WERI-Rb-1 (cell line): ENCODE results near the gene KLHL40.

Experiments used
- DNase-seq: peaks from one replicate; pipeline ENCODE4 v3.0.0-alpha.2; 2020
- H3K27ac ChIP-seq: fragments of 250-450 bp; sonication (Bioruptor Pico); 2 replicates; pipeline ENCODE4 v1.5.1; 2020; ENCODE audit warnings: mild to moderate bottlenecking, moderate library complexity
- H3K27me3 ChIP-seq: fragments of 250-450 bp; sonication (Bioruptor Pico); 2 replicates; pipeline ENCODE4 v1.5.1; 2021; ENCODE audit warnings: mild to moderate bottlenecking, low read depth, moderate library complexity; ENCODE audit not compliant: insufficient read depth, severe bottlenecking
- H3K36me3 ChIP-seq: fragments of 250-450 bp; sonication (Bioruptor Pico); 2 replicates; pipeline ENCODE4 v1.5.1; 2020; ENCODE audit warnings: mild to moderate bottlenecking, moderate library complexity
- H3K4me3 ChIP-seq: 2 replicates; pipeline ENCODE4 v1.5.1; 2011; ENCODE audit warnings: low read depth, mild to moderate bottlenecking, control low read depth, low read length
- H3K9me3 ChIP-seq: fragments of 250-450 bp; sonication (Bioruptor Pico); 2 replicates; pipeline ENCODE4 v1.5.1; 2021; ENCODE audit warnings: mild to moderate bottlenecking, moderate library complexity; ENCODE audit not compliant: severe bottlenecking
- CTCF ChIP-seq: IDR thresholded peaks from 2 replicates; pipeline ENCODE4 v1.5.1; 2011; ENCODE audit warnings: low read depth, mild to moderate bottlenecking, control low read depth, inconsistent platforms, low read length

Gene KLHL40

GRCh38 chr3:42662037-42662812, 23.1 kb upstream of the KLHL40 start:
- no peak overlapping the region for H3K4me3 ChIP-seq
- TF ChIP-seq CTCF, result no peak
- no peak for DNase-seq
- no peaks in the 10 kb centered on the region for H3K27me3 ChIP-seq
- H3K36me3 ChIP-seq, result no peaks in the 10 kb centered on the region
- H3K27ac ChIP-seq, result no peak overlapping the region
- no peaks in the 10 kb centered on the region for H3K9me3 ChIP-seq

- DNase-seq, result no peak
- no peak overlapping the region for H3K27ac ChIP-seq
- no peak for TF ChIP-seq CTCF
- H3K36me3 ChIP-seq, result no peaks in the 10 kb centered on the region
- H3K9me3 ChIP-seq, result no peaks in the 10 kb centered on the region
- no peak overlapping the region for H3K4me3 ChIP-seq
- no peaks in the 10 kb centered on the region for H3K27me3 ChIP-seq
Observed at GRCh38 chr3:42662813-42663535, 22.4 kb upstream of the KLHL40 start.

GRCh38 chr3:42663581-42664437, 21.5 kb upstream of the KLHL40 start:
- no peak for DNase-seq
- no peaks in the 10 kb centered on the region for H3K36me3 ChIP-seq
- no peak for TF ChIP-seq CTCF
- H3K9me3 ChIP-seq, result peaks cover 4% of the 10 kb centered on the region
- H3K27ac ChIP-seq, result no peak overlapping the region
- H3K27me3 ChIP-seq, result no peaks in the 10 kb centered on the region
- H3K4me3 ChIP-seq, result no peak overlapping the region

- H3K27me3 ChIP-seq, result no peaks in the 10 kb centered on the region
- H3K4me3 ChIP-seq, result no peak overlapping the region
- DNase-seq, result no peak
- H3K27ac ChIP-seq, result no peak overlapping the region
- peaks cover 7% of the 10 kb centered on the region for H3K9me3 ChIP-seq
- no peak for TF ChIP-seq CTCF
- H3K36me3 ChIP-seq, result no peaks in the 10 kb centered on the region
Observed at GRCh38 chr3:42664438-42664803, 20.9 kb upstream of the KLHL40 start.

GRCh38 chr3:42665050-42665878, 20.1 kb upstream of the KLHL40 start:
- no peak for DNase-seq
- H3K36me3 ChIP-seq, result no peaks in the 10 kb centered on the region
- no peak for TF ChIP-seq CTCF
- no peaks in the 10 kb centered on the region for H3K27me3 ChIP-seq
- no peak overlapping the region for H3K27ac ChIP-seq
- H3K4me3 ChIP-seq, result no peak overlapping the region
- H3K9me3 ChIP-seq, result peaks cover 7% of the 10 kb centered on the region
